ENCODE data around the gene ASCC1.

The ASCC1 gene

GRCh38 chr10:72085166-72085565 lies 130.9 kb downstream of the ASCC1 start:
- H3K4me3 ChIP-seq (replicated peaks; ENCODE audit: low read depth, low read length) = no peak overlapping the region
- DNase-seq (ENCODE audit: extremely low read depth, low read depth) = no peak
- TF ChIP-seq CTCF (IDR thresholded peaks at IDR 0.05; ENCODE audit: low read depth, low read length, missing control alignments) = no peak

- DNase-seq (ENCODE audit: extremely low read depth, low read depth) = no peak
- no peak overlapping the region for H3K4me3 ChIP-seq (replicated peaks; ENCODE audit: low read depth, low read length)
- no peak for TF ChIP-seq CTCF (IDR thresholded peaks at IDR 0.05; ENCODE audit: low read depth, low read length, missing control alignments)
Measured at GRCh38 chr10:72083790-72084459, 132.2 kb downstream of the ASCC1 start.

GRCh38 chr10:72082856-72083789 lies 133.0 kb downstream of the ASCC1 start:
- no peak overlapping the region for H3K4me3 ChIP-seq (replicated peaks; ENCODE audit: low read depth, low read length)
- TF ChIP-seq CTCF (IDR thresholded peaks at IDR 0.05; ENCODE audit: low read depth, low read length, missing control alignments) = no peak
- no peak for DNase-seq (ENCODE audit: extremely low read depth, low read depth)

- TF ChIP-seq CTCF (IDR thresholded peaks at IDR 0.05; ENCODE audit: low read depth, low read length, missing control alignments) = no peak
- no peak overlapping the region for H3K4me3 ChIP-seq (replicated peaks; ENCODE audit: low read depth, low read length)
- DNase-seq (ENCODE audit: extremely low read depth, low read depth) = no peak
Measured at GRCh38 chr10:72081772-72082590, 134.1 kb downstream of the ASCC1 start.

- DNase-seq (ENCODE audit: extremely low read depth, low read depth) = no peak
- TF ChIP-seq CTCF (IDR thresholded peaks at IDR 0.05; ENCODE audit: low read depth, low read length, missing control alignments) = no peak
- H3K4me3 ChIP-seq (replicated peaks; ENCODE audit: low read depth, low read length) = no peak overlapping the region
Measured at GRCh38 chr10:72081210-72081609, 134.9 kb downstream of the ASCC1 start.
